HepG2 (cell line): ENCODE results near the gene PPP1R16B.

Experiments
- BCLAF1 ChIP-seq: fragments of 450-650 bp; IDR thresholded peaks from 2 replicates; pipeline ENCODE4 v1.6.1; 2017; ENCODE audit warnings: mild to moderate bottlenecking
- CEBPZ ChIP-seq: IDR thresholded peaks from 2 replicates; pipeline ENCODE4 v1.6.1; 2012; ENCODE audit warnings: low read length, improper control_type of control experiment
- CTCF ChIP-seq: sonication (generic); formaldehyde crosslinking; IDR thresholded peaks from 2 replicates; pipeline ENCODE4 v1.5.0; 2020; ENCODE audit warnings: mild to moderate bottlenecking, missing genetic modification reagents, moderate library complexity
- DNMT3B ChIP-seq: conservative IDR thresholded peaks from 2 replicates; pipeline ENCODE4 v1.6.1; 2016; ENCODE audit warnings: missing biosample characterization, control low read depth
- ESRRA ChIP-seq: sonication (generic); formaldehyde crosslinking; IDR thresholded peaks from 2 replicates; pipeline ENCODE4 v1.5.1; 2020; ENCODE audit warnings: mild to moderate bottlenecking, low read depth, missing genetic modification reagents
- PRDM15 ChIP-seq: sonication (generic); formaldehyde crosslinking; IDR thresholded peaks from 2 replicates; pipeline ENCODE4 v1.4.0; 2020; ENCODE audit warnings: missing genetic modification reagents
- TARDBP ChIP-seq: sonication (generic); formaldehyde crosslinking; IDR thresholded peaks from 2 replicates; pipeline ENCODE4 v1.8.0; 2022; ENCODE audit warnings: mild to moderate bottlenecking, missing genetic modification reagents
- ZNF224 ChIP-seq: sonication (generic); formaldehyde crosslinking; IDR thresholded peaks from 2 replicates; pipeline ENCODE4 v1.5.0; 2020; ENCODE audit warnings: mild to moderate bottlenecking, missing genetic modification reagents
- ZNF558 ChIP-seq: sonication (generic); formaldehyde crosslinking; IDR thresholded peaks from 2 replicates; pipeline ENCODE4 v1.9.0; 2022; ENCODE audit warnings: mild to moderate bottlenecking, missing genetic modification reagents, borderline replicate concordance
- ZNF607 ChIP-seq: sonication (generic); formaldehyde crosslinking; IDR thresholded peaks from 2 replicates; pipeline ENCODE4 v1.5.1; 2020; ENCODE audit warnings: missing genetic modification reagents, mild to moderate bottlenecking, borderline replicate concordance

- no peak for TF ChIP-seq ESRRA
- no peak for TF ChIP-seq ZNF607 (CRISPR knock-in tag)
- TF ChIP-seq CTCF (CRISPR knock-in tag): no peak
- TF ChIP-seq PRDM15 (CRISPR knock-in tag): no peak
- no peak for TF ChIP-seq TARDBP (CRISPR knock-in tag)
- no peak for TF ChIP-seq CEBPZ
- TF ChIP-seq DNMT3B (CRISPR knock-in tag): no peak
- TF ChIP-seq ZNF224 (CRISPR knock-in tag): no peak
- TF ChIP-seq ZNF558 (CRISPR knock-in tag): no peak
- no peak for TF ChIP-seq BCLAF1
Measured at GRCh38 chr20:38902601-38903000, 97.1 kb downstream of the PPP1R16B start.
